Measurements from ENCODE around the gene CTNNA1.
"Not testable (repeated sequence)": the region's sequence is repeated elsewhere in the genome, so short reads cannot be mapped to it uniquely, and the experiment has no call there.

The CTNNA1 gene

GRCh38 chr5:138725818-138726416, 27.3 kb upstream of the CTNNA1 start:
- no peak overlapping the region for H3K4me3 ChIP-seq (ENCODE audit: low read depth, low read length)
- DNase-seq (ENCODE audit: low read depth): no peak
- no peak for TF ChIP-seq MYC (IDR thresholded peaks at IDR 0.05; ENCODE audit: low read depth, low read length)
- no peak for TF ChIP-seq POLR2A (IDR thresholded peaks at IDR 0.05; ENCODE audit: extremely low read depth, insufficient read length)
- no peak for TF ChIP-seq CTCF (IDR thresholded peaks at IDR 0.05; ENCODE audit: low read depth, low read length)
- TF ChIP-seq MAX (IDR thresholded peaks at IDR 0.05; ENCODE audit: low read depth, low read length): no peak

GRCh38 chr5:138726848-138727247, 26.4 kb upstream of the CTNNA1 start:
- no peak for DNase-seq (ENCODE audit: low read depth)
- H3K4me3 ChIP-seq (ENCODE audit: low read depth, low read length): no peak overlapping the region
- TF ChIP-seq POLR2A (IDR thresholded peaks at IDR 0.05; ENCODE audit: extremely low read depth, insufficient read length) (no peak), CTCF (IDR thresholded peaks at IDR 0.05; ENCODE audit: low read depth, low read length) (no peak)

GRCh38 chr5:138730496-138730895, 22.7 kb upstream of the CTNNA1 start:
- not testable (repeated sequence) for H3K4me3 ChIP-seq (ENCODE audit: low read depth, low read length); DNase-seq (ENCODE audit: low read depth)

- TF ChIP-seq POLR2A (IDR thresholded peaks at IDR 0.05; ENCODE audit: extremely low read depth, insufficient read length) (no peak), MAX (IDR thresholded peaks at IDR 0.05; ENCODE audit: low read depth, low read length) (no peak), MYC (IDR thresholded peaks at IDR 0.05; ENCODE audit: low read depth, low read length) (no peak), CTCF (IDR thresholded peaks at IDR 0.05; ENCODE audit: low read depth, low read length) (no peak)
- no peak overlapping the region for H3K4me3 ChIP-seq (ENCODE audit: low read depth, low read length)
- DNase-seq (ENCODE audit: low read depth): no peak
Observed at GRCh38 chr5:138732466-138732865, 20.8 kb upstream of the CTNNA1 start.

GRCh38 chr5:138732933-138733332, 20.3 kb upstream of the CTNNA1 start:
- H3K4me3 ChIP-seq (ENCODE audit: low read depth, low read length): no peak overlapping the region
- TF ChIP-seq CTCF (IDR thresholded peaks at IDR 0.05; ENCODE audit: low read depth, low read length) (no peak), MYC (IDR thresholded peaks at IDR 0.05; ENCODE audit: low read depth, low read length) (no peak), MAX (IDR thresholded peaks at IDR 0.05; ENCODE audit: low read depth, low read length) (no peak), POLR2A (IDR thresholded peaks at IDR 0.05; ENCODE audit: extremely low read depth, insufficient read length) (no peak)
- no peak for DNase-seq (ENCODE audit: low read depth)

- no peak overlapping the region for H3K4me3 ChIP-seq (ENCODE audit: low read depth, low read length)
- no peak for TF ChIP-seq POLR2A (IDR thresholded peaks at IDR 0.05; ENCODE audit: extremely low read depth, insufficient read length)
- no peak for TF ChIP-seq MAX (IDR thresholded peaks at IDR 0.05; ENCODE audit: low read depth, low read length)
- TF ChIP-seq CTCF (IDR thresholded peaks at IDR 0.05; ENCODE audit: low read depth, low read length): no peak
- no peak for TF ChIP-seq MYC (IDR thresholded peaks at IDR 0.05; ENCODE audit: low read depth, low read length)
- no peak for DNase-seq (ENCODE audit: low read depth)
Observed at GRCh38 chr5:138733509-138733908, 19.7 kb upstream of the CTNNA1 start.

Data from NB4 (cell line).